ENCODE measurements around the gene ACO2. TPM values are rescaled to one million over a fixed set of nuclear protein-coding genes. Genes with fewer than 3 reads are reported as not detected.

The ACO2 gene
- total RNA-seq, 1 donor from 2014 or later, result 153 TPM

DNA sequence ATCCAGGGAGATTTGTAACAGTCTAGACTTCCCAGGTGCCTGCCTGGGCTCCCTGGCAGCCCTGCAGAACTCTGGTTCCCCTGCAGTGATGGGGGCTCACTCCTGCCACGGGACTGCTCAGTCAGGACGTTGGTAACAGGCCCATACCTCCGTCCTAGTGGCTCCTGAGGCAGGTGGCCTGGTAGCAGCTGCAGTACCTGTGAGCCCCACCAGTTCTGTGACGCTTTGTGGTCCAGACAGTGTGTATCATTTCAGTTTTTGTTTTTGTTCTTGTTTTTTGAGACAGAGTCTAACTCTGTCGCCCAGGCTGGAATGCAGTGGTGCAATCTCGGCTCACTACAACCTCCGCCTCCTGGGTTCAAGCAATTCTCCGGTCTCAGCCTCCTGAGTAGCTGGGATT lies 47.5 kb downstream of the ACO2 start:
- POLR2A ChIA-PET, result interaction anchor here (1.8 to 3.2 kb wide), 2 partner anchors 70 to 113 kb away, joined by 8 to 18 read pairs; partner anchors contain the start of gene TOB2
- intact Hi-C loops (cut with micrococcal nuclease), result no loop called here
- Mint-ChIP-seq H3K9me3 (no peaks in the 10 kb centered on the region), H3K4me1 (no peaks in the 10 kb centered on the region), H3K27me3 (no peaks in the 10 kb centered on the region), H3K36me3 (ENCODE audit: low read depth) (peaks cover 75% of the 10 kb centered on the region), H3K4me3 (no peak overlapping the region), H3K27ac (no peak overlapping the region)
- ATAC-seq (ENCODE audit: low read depth), result no peak
- no peak for DNase-seq
- no peak for TF ChIP-seq CTCF (IDR thresholded peaks at IDR 0.05)
- CTCF ChIA-PET, result interaction anchor here (1.0 to 4.5 kb wide), 8 partner anchors 15 to 135 kb away, joined by 4 to 99 read pairs (median 6); partner anchors contain the start of genes ACO2, PHF5A and TEF

DNA sequence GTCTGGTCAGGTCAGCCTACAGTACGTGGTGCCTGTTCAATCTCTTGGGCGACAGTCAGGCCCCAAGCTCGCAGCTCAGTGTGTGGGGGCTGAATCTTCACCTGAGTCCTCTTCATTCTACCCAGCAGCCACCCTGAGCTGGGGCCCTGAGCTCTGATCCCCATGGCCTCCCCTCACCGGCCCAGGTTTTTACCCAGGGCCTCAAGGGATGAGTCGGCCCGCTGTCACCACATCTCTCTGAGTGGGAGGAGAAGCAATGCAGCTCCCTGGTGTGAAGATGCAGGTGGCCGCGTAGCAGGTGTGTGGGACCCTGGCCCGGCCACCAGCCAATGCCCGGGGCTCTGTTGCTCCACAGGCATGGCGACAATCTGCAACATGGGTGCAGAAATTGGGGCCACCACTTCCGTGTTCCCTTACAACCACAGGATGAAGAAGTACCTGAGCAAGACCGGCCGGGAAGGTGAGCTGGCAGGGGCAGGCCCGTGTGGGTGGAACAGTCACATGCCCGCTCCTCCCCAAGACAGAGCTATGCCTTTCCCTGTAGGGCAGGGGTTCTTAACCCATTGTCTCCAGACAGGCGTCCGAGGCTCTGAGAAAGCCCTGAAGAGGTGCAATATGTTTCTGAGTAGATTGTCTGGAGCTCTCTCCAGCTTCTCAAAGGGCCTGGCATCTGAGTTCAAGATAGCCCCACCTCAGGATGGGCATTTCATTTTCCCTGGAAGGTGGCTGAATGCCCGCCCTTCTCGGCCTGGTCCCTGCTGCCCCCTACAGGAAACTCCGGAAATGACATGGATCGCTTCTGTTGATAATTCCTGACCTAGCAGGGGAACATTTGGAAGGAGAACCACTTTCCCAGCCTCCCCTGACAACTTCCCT lies 48.5 kb downstream of the ACO2 start:
- Mint-ChIP-seq H3K4me3 (no peak overlapping the region), H3K27me3 (no peaks in the 10 kb centered on the region), H3K4me1 (no peaks in the 10 kb centered on the region), H3K27ac (no peak overlapping the region), H3K9me3 (no peaks in the 10 kb centered on the region), H3K36me3 (ENCODE audit: low read depth) (peaks cover 67% of the 10 kb centered on the region)
- CTCF ChIA-PET, result interaction anchor here (0.7 to 4.5 kb wide), 16 partner anchors 12 to 136 kb away, joined by 3 to 99 read pairs (median 5); partner anchors contain the start of genes ACO2, PHF5A and TEF
- POLR2A ChIA-PET, result interaction anchor here (0.7 to 3.2 kb wide), 4 partner anchors 39 to 114 kb away, joined by 3 to 18 read pairs (median 6); partner anchors contain the start of gene TOB2
- ATAC-seq (ENCODE audit: low read depth) (peak; percentile 60), DNase-seq (peak; percentile 41)
- no peak for TF ChIP-seq CTCF (IDR thresholded peaks at IDR 0.05)
- intact Hi-C loops (cut with micrococcal nuclease), result loop anchor here (1.0 kb wide), 1 partner anchor 114 kb away; no protein-coding TSS in a partner anchor

DNA sequence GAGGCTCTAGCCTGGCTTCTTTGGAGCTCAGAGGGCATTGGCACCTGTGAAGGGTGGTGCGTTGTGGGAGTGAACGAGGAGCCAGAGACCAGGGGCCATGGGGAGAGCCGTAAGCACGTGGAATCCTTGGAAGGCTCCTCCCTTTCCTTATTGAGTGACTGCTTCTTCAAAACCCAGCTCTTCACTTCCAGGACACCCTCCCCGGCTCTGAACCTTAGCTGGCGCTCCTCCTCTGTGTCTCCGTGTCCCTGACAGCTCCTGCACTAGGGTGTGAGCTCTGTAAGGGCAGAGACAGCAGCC lies 49.1 kb downstream of the ACO2 start:
- no peaks in the 10 kb centered on the region for H3K4me1 Mint-ChIP-seq
- ATAC-seq (ENCODE audit: low read depth), result no peak
- no peak overlapping the region for H3K27ac Mint-ChIP-seq
- intact Hi-C loops (cut with micrococcal nuclease), result no loop called here
- ChIA-PET CTCF (interaction anchor here (0.9 to 4.5 kb wide), 13 partner anchors 13 to 137 kb away, joined by 3 to 99 read pairs (median 5); partner anchors contain the start of genes ACO2, PHF5A and TEF), POLR2A (interaction anchor here (0.7 to 3.2 kb wide), 3 partner anchors 39 to 114 kb away, joined by 4 to 18 read pairs (median 8); partner anchors contain the start of gene TOB2)
- H3K36me3 Mint-ChIP-seq (ENCODE audit: low read depth), result peaks cover 68% of the 10 kb centered on the region
- H3K9me3 Mint-ChIP-seq, result no peaks in the 10 kb centered on the region
- no peaks in the 10 kb centered on the region for H3K27me3 Mint-ChIP-seq
- TF ChIP-seq CTCF (IDR thresholded peaks at IDR 0.05), result no peak
- no peak for DNase-seq
- no peak overlapping the region for H3K4me3 Mint-ChIP-seq

DNA sequence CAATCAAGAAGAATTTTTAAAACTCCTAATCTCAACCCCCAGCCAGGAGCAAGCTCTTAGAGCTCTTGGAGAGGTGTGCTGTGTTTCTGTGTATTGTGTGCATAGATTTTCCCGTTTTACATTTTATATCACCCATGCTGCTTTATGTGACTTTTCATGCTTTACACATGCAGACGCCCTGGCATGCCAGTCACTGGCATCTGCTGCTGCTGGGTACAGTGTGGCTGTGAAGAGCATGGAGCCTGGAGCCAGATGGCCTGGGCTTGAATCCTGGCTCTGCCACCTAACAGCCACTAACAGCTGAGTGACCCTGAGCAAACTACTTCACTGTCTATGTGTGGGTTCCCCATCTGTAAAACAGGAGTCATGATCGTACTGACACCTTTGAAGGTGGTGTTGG lies 52.2 kb downstream of the ACO2 start:
- H3K4me3 Mint-ChIP-seq, result no peak overlapping the region
- intact Hi-C loops (cut with micrococcal nuclease), result no loop called here
- peaks cover 66% of the 10 kb centered on the region for H3K36me3 Mint-ChIP-seq (ENCODE audit: low read depth)
- ATAC-seq (ENCODE audit: low read depth) (no peak), DNase-seq (no peak)
- H3K4me1 Mint-ChIP-seq, result peaks cover 13% of the 10 kb centered on the region
- H3K27ac Mint-ChIP-seq, result no peak overlapping the region
- TF ChIP-seq CTCF (IDR thresholded peaks at IDR 0.05), result no peak
- ChIA-PET POLR2A (interaction anchor here (0.7 kb wide), 1 partner anchor 146 kb away, joined by 8 read pairs; no protein-coding TSS in a partner anchor), CTCF (no interaction called here)
- H3K27me3 Mint-ChIP-seq, result no peaks in the 10 kb centered on the region
- H3K9me3 Mint-ChIP-seq, result no peaks in the 10 kb centered on the region

- no peak overlapping the region for H3K27ac Mint-ChIP-seq
- H3K4me1 Mint-ChIP-seq, result peaks cover 19% of the 10 kb centered on the region
- H3K4me3 Mint-ChIP-seq, result no peak overlapping the region
- CTCF ChIA-PET, result no interaction called here
- H3K36me3 Mint-ChIP-seq (ENCODE audit: low read depth), result peaks cover 72% of the 10 kb centered on the region
- H3K9me3 Mint-ChIP-seq, result no peaks in the 10 kb centered on the region
- intact Hi-C loops (cut with micrococcal nuclease), result no loop called here
- POLR2A ChIA-PET, result no interaction called here
- DNase-seq, result no peak
- TF ChIP-seq CTCF (IDR thresholded peaks at IDR 0.05), result no peak
- no peak for ATAC-seq (ENCODE audit: low read depth)
- H3K27me3 Mint-ChIP-seq, result no peaks in the 10 kb centered on the region
Observed at GRCh38 chr22:41522813-41523212, 53.9 kb downstream of the ACO2 start.
